ENCODE results near the gene POU2F1. TPM values are rescaled to one million over a fixed set of nuclear protein-coding genes. Genes with fewer than 3 reads are reported as not detected.
A peak's percentile ranks its signal among the peaks of the same experiment; 100 is the strongest.

POU2F1 gene
- total and polyA plus RNA-seq, 4 experiments from 2014 or later, result 5.7 to 22.9 (median 14.4) TPM

GRCh38 chr1:167210966-167211674 lies 9.6 kb upstream of the POU2F1 start:
- Mint-ChIP-seq H3K9me3 (peaks cover 8 to 21% (median 17%) of the 10 kb centered on the region in 8 donors), H3K36me3 (peaks cover 6 to 7% of the 10 kb centered on the region in 2 donors), H3K4me3 (no peak overlapping the region), H3K27me3 (peaks cover 3 to 4% of the 10 kb centered on the region in 2 donors), H3K27ac (no peak overlapping the region), H3K4me1 (no peaks in the 10 kb centered on the region)
- Histone ChIP-seq H3K27me3 (ENCODE audit: insufficient read depth, low read length) (no peaks in the 10 kb centered on the region), H3K4me3 (ENCODE audit: low read length in 2 of 2) (no peak overlapping the region), H3K27ac (ENCODE audit: low read depth, low read length) (no peak overlapping the region), H3K9me3 (ENCODE audit: control insufficient read depth in 1 of 2, low read length in 2 of 2) (peaks cover 4 to 6% of the 10 kb centered on the region in 2 donors), H3K4me1 (ENCODE audit: insufficient read depth, low read length) (no peaks in the 10 kb centered on the region), H3K36me3 (ENCODE audit: insufficient read depth, low read length) (no peaks in the 10 kb centered on the region)
- ChIA-PET CTCF (ENCODE audit: partially characterized antibody) (interaction anchor here (0.8 kb wide), 1 partner anchor 9 kb away, joined by 3 read pairs; no protein-coding TSS in a partner anchor), POLR2A (ENCODE audit: partially characterized antibody) (interaction anchor here (0.6 to 2.9 kb wide), 3 partner anchors 9 to 138 kb away, joined by 3 to 13 read pairs (median 5); no protein-coding TSS in a partner anchor)
- intact Hi-C loops (cut with micrococcal nuclease), result no loop called here
- DNase-seq, result no peak

GRCh38 chr1:167212025-167212424 lies 8.7 kb upstream of the POU2F1 start:
- CTCF ChIA-PET (ENCODE audit: partially characterized antibody), result interaction anchor here (0.6 kb wide), 1 partner anchor 504 kb away, joined by 3 read pairs; no protein-coding TSS in a partner anchor
- intact Hi-C loops (cut with micrococcal nuclease), result no loop called here
- POLR2A ChIA-PET (ENCODE audit: partially characterized antibody), result interaction anchor here (1.6 to 2.9 kb wide), 2 partner anchors 8 to 10 kb away, joined by 5 to 13 read pairs; no protein-coding TSS in a partner anchor

GRCh38 chr1:167216809-167217208 lies 3.9 kb upstream of the POU2F1 start:
- CTCF ChIA-PET (ENCODE audit: partially characterized antibody), result no interaction called here

More at GRCh38 chr1:167212025-167212424, 8.7 kb upstream of the POU2F1 start:
- Mint-ChIP-seq H3K9me3 (peaks cover 8 to 25% (median 17%) of the 10 kb centered on the region in 8 donors), H3K4me3 (no peak overlapping the region), H3K36me3 (peaks cover 6 to 7% of the 10 kb centered on the region in 2 donors), H3K27me3 (peaks cover 3 to 4% of the 10 kb centered on the region in 2 donors), H3K4me1 (no peaks in the 10 kb centered on the region), H3K27ac (no peak overlapping the region)
- H3K4me1 ChIP-seq (ENCODE audit: insufficient read depth, low read length), result no peaks in the 10 kb centered on the region
- H3K4me3 ChIP-seq (ENCODE audit: low read length in 2 of 2), result no peak overlapping the region
- H3K27me3 ChIP-seq (ENCODE audit: insufficient read depth, low read length), result no peaks in the 10 kb centered on the region
- H3K36me3 ChIP-seq (ENCODE audit: insufficient read depth, low read length), result no peaks in the 10 kb centered on the region
- no peak for DNase-seq
- no peak overlapping the region for H3K27ac ChIP-seq (ENCODE audit: low read depth, low read length)
- H3K9me3 ChIP-seq (ENCODE audit: control insufficient read depth in 1 of 2, low read length in 2 of 2), result peaks cover 4 to 6% of the 10 kb centered on the region in 2 donors

GRCh38 chr1:167219194-167219593 lies 1.5 kb upstream of the POU2F1 start:
- H3K4me1 ChIP-seq (ENCODE audit: insufficient read depth, low read length), result peaks cover 19% of the 10 kb centered on the region
- no peaks in the 10 kb centered on the region for H3K9me3 ChIP-seq (ENCODE audit: control insufficient read depth in 1 of 2, low read length in 2 of 2)
- no peaks in the 10 kb centered on the region for H3K27me3 ChIP-seq (ENCODE audit: insufficient read depth, low read length)
- H3K4me3 ChIP-seq (ENCODE audit: low read length in 2 of 2), result peak overlapping the region; percentile 55 to 99
- POLR2A ChIA-PET (ENCODE audit: partially characterized antibody), result interaction anchor here (0.6 to 5.5 kb wide), 16 partner anchors 9 to 496 kb away, joined by 3 to 73 read pairs (median 5); partner anchors contain the start of genes CD247, CREG1, GPA33 and TADA1
- H3K27me3 Mint-ChIP-seq, result no peaks in the 10 kb centered on the region
- CTCF ChIA-PET (ENCODE audit: partially characterized antibody), result interaction anchor here (0.8 to 3.4 kb wide), 21 partner anchors 9 to 715 kb away, joined by 3 to 29 read pairs (median 7); partner anchors contain the start of gene GPA33
- H3K9me3 Mint-ChIP-seq, result peaks cover 0 to 4% (median 0%) of the 10 kb centered on the region in 8 donors
- peaks cover 13 to 37% (median 30%) of the 10 kb centered on the region in 4 donors for H3K4me1 Mint-ChIP-seq
- DNase-seq, result no peak
- H3K36me3 Mint-ChIP-seq, result peaks cover 0 to 15% of the 10 kb centered on the region in 2 donors
- H3K27ac ChIP-seq (ENCODE audit: low read depth, low read length), result peak overlapping the region; percentile 90
- intact Hi-C loops (cut with micrococcal nuclease), result no loop called here
- H3K36me3 ChIP-seq (ENCODE audit: insufficient read depth, low read length), result no peaks in the 10 kb centered on the region
- H3K27ac Mint-ChIP-seq, result peak overlapping the region in 4 of 7 donors; percentile 96 to 99 (median 98)
- H3K4me3 Mint-ChIP-seq, result peak overlapping the region; percentile 90 to 99 (median 94)

More at GRCh38 chr1:167216809-167217208, 3.9 kb upstream of the POU2F1 start:
- intact Hi-C loops (cut with micrococcal nuclease), result no loop called here
- Histone ChIP-seq H3K27me3 (ENCODE audit: insufficient read depth, low read length) (no peaks in the 10 kb centered on the region), H3K4me1 (ENCODE audit: insufficient read depth, low read length) (no peaks in the 10 kb centered on the region), H3K27ac (ENCODE audit: low read depth, low read length) (no peak overlapping the region), H3K9me3 (ENCODE audit: control insufficient read depth in 1 of 2, low read length in 2 of 2) (no peaks in the 10 kb centered on the region), H3K4me3 (ENCODE audit: low read length in 2 of 2) (no peak overlapping the region), H3K36me3 (ENCODE audit: insufficient read depth, low read length) (no peaks in the 10 kb centered on the region)
- H3K4me3 Mint-ChIP-seq, result no peak overlapping the region
- H3K4me1 Mint-ChIP-seq, result peaks cover 0 to 14% (median 9%) of the 10 kb centered on the region in 4 donors
- no peaks in the 10 kb centered on the region for H3K27me3 Mint-ChIP-seq
- no peak overlapping the region for H3K27ac Mint-ChIP-seq
- no peak for DNase-seq
- peaks cover 0 to 11% of the 10 kb centered on the region in 2 donors for H3K36me3 Mint-ChIP-seq
- peaks cover 0 to 4% (median 0%) of the 10 kb centered on the region in 8 donors for H3K9me3 Mint-ChIP-seq
- POLR2A ChIA-PET (ENCODE audit: partially characterized antibody), result no interaction called here

- POLR2A ChIA-PET (ENCODE audit: partially characterized antibody), result interaction anchor here (0.6 to 5.5 kb wide), 36 partner anchors 9 to 717 kb away, joined by 3 to 73 read pairs (median 5); partner anchors contain the start of genes CD247, CREG1, DCAF6 and GPA33
- H3K27me3 Mint-ChIP-seq, result no peaks in the 10 kb centered on the region
- peaks cover 0 to 4% (median 0%) of the 10 kb centered on the region in 8 donors for H3K9me3 Mint-ChIP-seq
These were observed 795 bp upstream of the POU2F1 start for GRCh38 chr1:167219646-167220536.

GRCh38 chr1:167221126-167221737 lies 546 bp downstream of the POU2F1 start:
- Mint-ChIP-seq H3K9me3 (peaks cover 0 to 4% (median 0%) of the 10 kb centered on the region in 8 donors), H3K4me1 (peaks cover 22 to 53% (median 38%) of the 10 kb centered on the region in 4 donors), H3K4me3 (peak overlapping the region; percentile 83 to 99 (median 94)), H3K36me3 (peaks cover 0 to 15% of the 10 kb centered on the region in 2 donors), H3K27ac (peak overlapping the region; percentile 79 to 99 (median 93)), H3K27me3 (no peaks in the 10 kb centered on the region)
- intact Hi-C loops (cut with micrococcal nuclease), result loop anchor here (2.0 to 5.0 kb wide), 7 partner anchors 96 to 958 kb away; partner anchors contain the start of genes RCSD1 and TIPRL
- peak in 1 of 5 donors; percentile 7 for DNase-seq
- ChIA-PET POLR2A (ENCODE audit: partially characterized antibody) (interaction anchor here (0.9 to 5.5 kb wide), 16 partner anchors 10 to 496 kb away, joined by 3 to 73 read pairs (median 5); partner anchors contain the start of genes CD247, POGK and TADA1), CTCF (ENCODE audit: partially characterized antibody) (interaction anchor here (0.9 to 3.4 kb wide), 28 partner anchors 9 to 496 kb away, joined by 3 to 29 read pairs (median 6); partner anchors contain the start of genes CD247 and CREG1)
- Histone ChIP-seq H3K27ac (ENCODE audit: low read depth, low read length) (peak overlapping the region; percentile 74), H3K36me3 (ENCODE audit: insufficient read depth, low read length) (no peaks in the 10 kb centered on the region), H3K9me3 (ENCODE audit: control insufficient read depth in 1 of 2, low read length in 2 of 2) (no peaks in the 10 kb centered on the region), H3K4me1 (ENCODE audit: insufficient read depth, low read length) (peaks cover 22% of the 10 kb centered on the region), H3K4me3 (ENCODE audit: low read length in 2 of 2) (peak overlapping the region in 1 of 2 donors; percentile 61), H3K27me3 (ENCODE audit: insufficient read depth, low read length) (no peaks in the 10 kb centered on the region)

More at GRCh38 chr1:167219646-167220536, 795 bp upstream of the POU2F1 start:
- Mint-ChIP-seq H3K27ac (peak overlapping the region; percentile 89 to 99 (median 97)), H3K4me3 (peak overlapping the region; percentile 90 to 99 (median 94)), H3K36me3 (peaks cover 0 to 15% of the 10 kb centered on the region in 2 donors), H3K4me1 (peaks cover 13 to 40% (median 31%) of the 10 kb centered on the region in 4 donors)
- Histone ChIP-seq H3K27ac (ENCODE audit: low read depth, low read length) (peak overlapping the region; percentile 90), H3K36me3 (ENCODE audit: insufficient read depth, low read length) (no peaks in the 10 kb centered on the region), H3K27me3 (ENCODE audit: insufficient read depth, low read length) (no peaks in the 10 kb centered on the region), H3K4me3 (ENCODE audit: low read length in 2 of 2) (peak overlapping the region; percentile 55 to 99), H3K4me1 (ENCODE audit: insufficient read depth, low read length) (peaks cover 22% of the 10 kb centered on the region), H3K9me3 (ENCODE audit: control insufficient read depth in 1 of 2, low read length in 2 of 2) (no peaks in the 10 kb centered on the region)
- CTCF ChIA-PET (ENCODE audit: partially characterized antibody), result interaction anchor here (0.6 to 3.4 kb wide), 62 partner anchors 9 to 714 kb away, joined by 3 to 29 read pairs (median 4); partner anchors contain the start of genes CD247, CREG1 and GPA33
- intact Hi-C loops (cut with micrococcal nuclease), result loop anchor here (1.0 to 5.0 kb wide), 13 partner anchors 95 to 959 kb away; partner anchors contain the start of genes CREG1, DCAF6, RCSD1 and TADA1
- DNase-seq, result peak; percentile 88 to 96 (median 92)

All from CD4-positive, alpha-beta memory T cell (primary cell).